SU-DHL-6 (cell line): ENCODE results near the gene ST3GAL4.

Experiments used
- H2AFZ ChIP-seq: fragments of 200-600 bp; sonication (generic); 2 replicates; pipeline ENCODE4 v1.6.1; 2014; ENCODE audit warnings: low read depth, mild to moderate bottlenecking, moderate library complexity, mixed read lengths, antibody characterized with exemption, low read length; ENCODE audit not compliant: severe bottlenecking
- H3F3A ChIP-seq: fragments of 200-600 bp; shearing (Covaris generic); 2 replicates; pipeline ENCODE4 v1.6.0; 2016; ENCODE audit warnings: antibody characterized with exemption, mild to moderate bottlenecking; ENCODE audit not compliant: insufficient read depth
- H3K27ac ChIP-seq: fragments of 200-600 bp; sonication (generic); 2 replicates; pipeline ENCODE4 v1.5.1; 2016; ENCODE audit warnings: low read depth, mild to moderate bottlenecking, low read length, moderate library complexity, mixed read lengths
- H3K27me3 ChIP-seq: fragments of 200-600 bp; sonication (generic), shearing (Covaris generic); 2 replicates; pipeline ENCODE4 v1.6.0; 2014; ENCODE audit warnings: mild to moderate bottlenecking, low read length
- H3K36me3 ChIP-seq: fragments of 200-600 bp; sonication (generic); 2 replicates; pipeline ENCODE4 v1.6.1; 2014; ENCODE audit warnings: mild to moderate bottlenecking, low read length, mixed read lengths
- H3K4me2 ChIP-seq: fragments of 300-600, 200-600 bp; shearing (Covaris generic), sonication (generic); 2 replicates; pipeline ENCODE4 v1.6.0; 2014; ENCODE audit warnings: low read length, low read depth, mild to moderate bottlenecking; ENCODE audit not compliant: poor library complexity, severe bottlenecking
- H3K4me3 ChIP-seq: fragments of 200-600 bp; sonication (generic); 2 replicates; pipeline ENCODE4 v1.5.1; 2014; ENCODE audit warnings: antibody characterized with exemption, low read length, mild to moderate bottlenecking, mixed read lengths; ENCODE audit not compliant: insufficient read depth, poor library complexity, severe bottlenecking
- H3K79me2 ChIP-seq: fragments of 200-600 bp; sonication (generic); 2 replicates; pipeline ENCODE4 v1.6.1; 2014; ENCODE audit warnings: mild to moderate bottlenecking, low read length, moderate library complexity; ENCODE audit not compliant: insufficient read depth
- H3K9ac ChIP-seq: fragments of 200-600 bp; sonication (generic); 2 replicates; pipeline ENCODE4 v1.7.0; 2014; ENCODE audit warnings: mild to moderate bottlenecking, low read length
- H3K9me2 ChIP-seq: fragments of 200-600 bp; sonication (generic); replicated peaks from 2 replicates; pipeline ENCODE4 v1.6.1; 2014; ENCODE audit warnings: low read length; ENCODE audit not compliant: insufficient read depth
- H3K9me3 ChIP-seq: fragments of 200-600 bp; sonication (generic); 2 replicates; pipeline ENCODE4 v1.6.1; 2014; ENCODE audit warnings: low read length, mixed read lengths; ENCODE audit not compliant: insufficient read depth
- H4K20me1 ChIP-seq: fragments of 200-600 bp; sonication (generic); 2 replicates; pipeline ENCODE4 v1.6.1; 2014; ENCODE audit warnings: low read depth, mild to moderate bottlenecking, antibody characterized with exemption, low read length, moderate library complexity, mixed read lengths
- EZH2phosphoT487 ChIP-seq: fragments of 200-600 bp; sonication (generic), shearing (Covaris generic); conservative IDR thresholded peaks from 2 replicates; pipeline ENCODE4 v1.6.1; 2018; ENCODE audit warnings: mild to moderate bottlenecking, antibody characterized with exemption, low read length, moderate library complexity, mixed read lengths
- TF ChIP-seq, protein P1 (sequence below): fragments of 200-600 bp; sonication (generic); IDR thresholded peaks from one replicate; pipeline ENCODE4 v1.5.1; 2017; ENCODE audit warnings: antibody characterized with exemption, mild to moderate bottlenecking, low read length, moderate library complexity; ENCODE audit not compliant: insufficient read depth, poor library complexity, severe bottlenecking

Gene ST3GAL4

DNA sequence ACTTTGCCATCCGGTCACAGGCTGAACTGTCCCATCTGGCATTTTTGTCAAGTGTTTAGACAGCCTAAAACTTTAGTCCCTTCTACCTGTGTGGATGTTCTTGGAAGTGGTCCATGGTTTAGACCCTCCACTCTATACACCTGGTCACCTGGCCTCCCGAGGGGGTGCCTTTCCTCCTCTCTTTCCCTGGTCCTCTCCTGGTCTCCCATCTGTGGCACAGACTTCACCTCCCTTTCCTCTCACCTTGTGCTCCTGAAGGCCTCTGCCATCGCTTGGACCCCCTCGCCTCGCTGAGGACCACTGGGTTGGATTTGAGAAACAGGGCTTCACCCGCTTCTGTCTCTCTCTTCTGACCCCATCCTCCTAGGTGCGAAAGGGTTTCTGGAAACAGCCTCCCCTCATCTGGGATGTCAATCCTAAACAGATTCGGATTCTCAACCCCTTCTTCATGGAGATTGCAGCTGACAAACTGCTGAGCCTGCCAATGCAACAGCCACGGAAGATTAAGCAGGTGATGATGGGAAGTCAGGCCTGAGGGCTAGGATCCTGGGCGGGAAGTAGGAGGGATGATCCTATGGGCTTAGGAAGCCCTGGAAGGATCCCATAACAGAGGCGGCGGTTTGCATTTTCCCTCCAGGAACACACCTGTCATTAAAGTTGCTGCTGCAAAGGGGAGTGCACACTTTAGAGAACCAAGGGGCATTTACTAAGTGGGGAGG, 53.6 kb downstream of the ST3GAL4 start:
- no peak overlapping the region for H3K4me3 ChIP-seq
- no peaks in the 10 kb centered on the region for H3F3A ChIP-seq
- no peaks in the 10 kb centered on the region for H3K27me3 ChIP-seq
- H3K27ac ChIP-seq, result no peak overlapping the region
- H3K4me2 ChIP-seq, result no peak overlapping the region
- no peaks in the 10 kb centered on the region for H3K79me2 ChIP-seq
- no peak overlapping the region for H3K9ac ChIP-seq
- no peak overlapping the region for H2AFZ ChIP-seq
- TF ChIP-seq, protein P1, sequence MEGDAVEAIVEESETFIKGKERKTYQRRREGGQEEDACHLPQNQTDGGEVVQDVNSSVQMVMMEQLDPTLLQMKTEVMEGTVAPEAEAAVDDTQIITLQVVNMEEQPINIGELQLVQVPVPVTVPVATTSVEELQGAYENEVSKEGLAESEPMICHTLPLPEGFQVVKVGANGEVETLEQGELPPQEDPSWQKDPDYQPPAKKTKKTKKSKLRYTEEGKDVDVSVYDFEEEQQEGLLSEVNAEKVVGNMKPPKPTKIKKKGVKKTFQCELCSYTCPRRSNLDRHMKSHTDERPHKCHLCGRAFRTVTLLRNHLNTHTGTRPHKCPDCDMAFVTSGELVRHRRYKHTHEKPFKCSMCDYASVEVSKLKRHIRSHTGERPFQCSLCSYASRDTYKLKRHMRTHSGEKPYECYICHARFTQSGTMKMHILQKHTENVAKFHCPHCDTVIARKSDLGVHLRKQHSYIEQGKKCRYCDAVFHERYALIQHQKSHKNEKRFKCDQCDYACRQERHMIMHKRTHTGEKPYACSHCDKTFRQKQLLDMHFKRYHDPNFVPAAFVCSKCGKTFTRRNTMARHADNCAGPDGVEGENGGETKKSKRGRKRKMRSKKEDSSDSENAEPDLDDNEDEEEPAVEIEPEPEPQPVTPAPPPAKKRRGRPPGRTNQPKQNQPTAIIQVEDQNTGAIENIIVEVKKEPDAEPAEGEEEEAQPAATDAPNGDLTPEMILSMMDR, result no peak
- no peak for TF ChIP-seq EZH2phosphoT487
- no peaks in the 10 kb centered on the region for H3K36me3 ChIP-seq
- H4K20me1 ChIP-seq, result no peaks in the 10 kb centered on the region
- H3K9me3 ChIP-seq, result no peaks in the 10 kb centered on the region
- H3K9me2 ChIP-seq, result no peaks in the 10 kb centered on the region

DNA sequence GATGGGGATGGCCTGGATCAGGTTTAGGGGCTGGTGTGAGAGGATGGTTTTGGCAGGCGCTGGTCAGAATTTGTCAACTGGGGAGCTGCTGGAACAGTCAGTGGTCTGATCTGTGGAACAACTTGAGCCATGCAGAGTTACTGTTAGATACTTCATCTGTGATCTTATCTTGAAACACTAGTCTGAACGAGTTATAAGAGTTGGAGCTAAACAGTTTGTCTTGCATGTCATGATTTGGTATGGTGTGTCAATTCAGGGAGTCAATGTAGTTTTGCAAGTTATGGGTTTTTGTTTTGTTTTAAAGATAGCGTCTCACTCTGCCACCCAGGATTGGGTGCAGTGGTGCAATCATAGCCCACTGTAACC, 54.1 kb downstream of the ST3GAL4 start:
- Histone ChIP-seq H2AFZ (no peak overlapping the region), H3K9ac (no peak overlapping the region), H4K20me1 (no peaks in the 10 kb centered on the region), H3K4me3 (no peak overlapping the region), H3K79me2 (no peaks in the 10 kb centered on the region), H3K36me3 (no peaks in the 10 kb centered on the region), H3K9me2 (no peaks in the 10 kb centered on the region), H3K4me2 (no peak overlapping the region), H3K27me3 (no peaks in the 10 kb centered on the region), H3K9me3 (no peaks in the 10 kb centered on the region), H3F3A (no peaks in the 10 kb centered on the region), H3K27ac (no peak overlapping the region)
- TF ChIP-seq, protein P1, result no peak
- TF ChIP-seq EZH2phosphoT487, result no peak

DNA sequence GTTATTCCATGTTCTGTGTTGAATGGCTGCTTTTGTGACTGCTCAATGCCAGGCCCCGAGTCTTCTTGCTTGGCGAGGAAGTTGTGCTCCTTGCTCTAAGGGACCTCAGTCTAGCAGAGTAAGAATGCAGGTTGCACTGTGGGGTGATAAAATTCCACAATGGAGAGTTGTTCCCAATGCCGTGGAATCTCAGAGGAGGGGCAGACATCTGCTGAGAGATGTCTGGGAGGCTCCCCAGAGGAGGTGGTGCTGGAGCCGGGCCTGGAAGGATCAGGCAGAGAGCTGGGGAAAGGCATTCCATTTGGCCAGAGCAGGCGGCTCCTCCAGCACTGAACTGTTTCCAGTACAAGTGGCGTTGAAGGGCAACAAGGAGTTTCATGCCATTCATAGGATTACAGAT, 55.2 kb downstream of the ST3GAL4 start:
- TF ChIP-seq EZH2phosphoT487, result no peak
- TF ChIP-seq, protein P1, result no peak
- no peaks in the 10 kb centered on the region for H4K20me1 ChIP-seq
- H2AFZ ChIP-seq, result no peak overlapping the region
- no peaks in the 10 kb centered on the region for H3K9me2 ChIP-seq
- no peak overlapping the region for H3K27ac ChIP-seq
- H3K4me3 ChIP-seq, result no peak overlapping the region
- H3F3A ChIP-seq, result no peaks in the 10 kb centered on the region
- no peak overlapping the region for H3K4me2 ChIP-seq
- no peaks in the 10 kb centered on the region for H3K79me2 ChIP-seq
- no peak overlapping the region for H3K9ac ChIP-seq
- H3K36me3 ChIP-seq, result no peaks in the 10 kb centered on the region
- no peaks in the 10 kb centered on the region for H3K9me3 ChIP-seq
- H3K27me3 ChIP-seq, result no peaks in the 10 kb centered on the region

DNA sequence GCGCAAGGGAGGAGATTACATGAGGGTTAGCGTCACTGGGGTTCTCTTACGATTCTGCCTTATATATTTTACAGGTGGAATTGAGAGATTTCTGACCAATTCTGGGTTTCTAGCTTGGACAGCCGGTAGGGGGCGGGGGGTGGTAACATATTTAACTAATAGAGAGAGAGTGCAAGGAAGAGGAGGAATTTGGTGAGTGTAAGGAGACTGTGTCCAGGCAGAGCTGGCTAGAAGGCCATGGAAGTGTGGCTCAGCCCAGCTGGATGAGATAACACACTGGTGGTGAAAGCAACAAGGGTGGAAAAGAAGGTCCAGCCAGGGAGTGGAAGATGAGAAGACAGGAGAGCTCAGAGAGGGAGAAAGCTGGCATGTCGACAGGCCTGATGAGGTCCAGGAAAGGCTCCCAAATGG, 56.5 kb downstream of the ST3GAL4 start:
- H4K20me1 ChIP-seq, result no peaks in the 10 kb centered on the region
- H3K79me2 ChIP-seq, result no peaks in the 10 kb centered on the region
- no peaks in the 10 kb centered on the region for H3K27me3 ChIP-seq
- no peaks in the 10 kb centered on the region for H3F3A ChIP-seq
- H3K4me3 ChIP-seq, result no peak overlapping the region
- no peak overlapping the region for H3K27ac ChIP-seq
- no peak overlapping the region for H3K4me2 ChIP-seq
- H3K9me2 ChIP-seq, result no peaks in the 10 kb centered on the region
- TF ChIP-seq, protein P1, result no peak
- TF ChIP-seq EZH2phosphoT487, result no peak
- H2AFZ ChIP-seq, result no peak overlapping the region
- no peak overlapping the region for H3K9ac ChIP-seq
- no peaks in the 10 kb centered on the region for H3K9me3 ChIP-seq
- H3K36me3 ChIP-seq, result no peaks in the 10 kb centered on the region
